Nephron progenitor cell (in vitro differentiated cells): ENCODE measurements around the gene COX4I2.
"Not testable (repeated sequence)": the region's sequence is repeated elsewhere in the genome, so short reads cannot be mapped to it uniquely, and the experiment has no call there.

Experiments used
- DNase-seq: peaks from one replicate; pipeline ENCODE4 v3.0.0; 2021
- H3K27ac Mint-ChIP-seq: 2 replicates; pipeline ENCODE4 v1.8.0; 2021; ENCODE audit warnings: mild to moderate bottlenecking, moderate library complexity, mixed read lengths
- H3K27me3 Mint-ChIP-seq: 2 replicates; pipeline ENCODE4 v1.8.0; 2021; ENCODE audit warnings: mild to moderate bottlenecking, low read depth, mixed read lengths; ENCODE audit not compliant: poor library complexity
- H3K36me3 Mint-ChIP-seq: 2 replicates; pipeline ENCODE4 v1.8.0; 2021; ENCODE audit warnings: low read depth, mixed read lengths
- H3K4me1 Mint-ChIP-seq: 2 replicates; pipeline ENCODE4 v1.8.0; 2021; ENCODE audit warnings: mixed read lengths
- H3K4me3 Mint-ChIP-seq: 2 replicates; pipeline ENCODE4 v1.8.0; 2021; ENCODE audit warnings: mild to moderate bottlenecking, moderate library complexity, mixed read lengths
- H3K9me3 Mint-ChIP-seq: 2 replicates; pipeline ENCODE4 v1.8.0; 2021; ENCODE audit warnings: mild to moderate bottlenecking, moderate library complexity, mixed read lengths
- TF ChIP-seq, protein P1 (sequence below): fragments of 200-600 bp; sonication (generic); IDR thresholded peaks from 2 replicates; pipeline ENCODE4 v1.5.0; 2021; ENCODE audit warnings: antibody characterized with exemption

COX4I2 gene

DNA sequence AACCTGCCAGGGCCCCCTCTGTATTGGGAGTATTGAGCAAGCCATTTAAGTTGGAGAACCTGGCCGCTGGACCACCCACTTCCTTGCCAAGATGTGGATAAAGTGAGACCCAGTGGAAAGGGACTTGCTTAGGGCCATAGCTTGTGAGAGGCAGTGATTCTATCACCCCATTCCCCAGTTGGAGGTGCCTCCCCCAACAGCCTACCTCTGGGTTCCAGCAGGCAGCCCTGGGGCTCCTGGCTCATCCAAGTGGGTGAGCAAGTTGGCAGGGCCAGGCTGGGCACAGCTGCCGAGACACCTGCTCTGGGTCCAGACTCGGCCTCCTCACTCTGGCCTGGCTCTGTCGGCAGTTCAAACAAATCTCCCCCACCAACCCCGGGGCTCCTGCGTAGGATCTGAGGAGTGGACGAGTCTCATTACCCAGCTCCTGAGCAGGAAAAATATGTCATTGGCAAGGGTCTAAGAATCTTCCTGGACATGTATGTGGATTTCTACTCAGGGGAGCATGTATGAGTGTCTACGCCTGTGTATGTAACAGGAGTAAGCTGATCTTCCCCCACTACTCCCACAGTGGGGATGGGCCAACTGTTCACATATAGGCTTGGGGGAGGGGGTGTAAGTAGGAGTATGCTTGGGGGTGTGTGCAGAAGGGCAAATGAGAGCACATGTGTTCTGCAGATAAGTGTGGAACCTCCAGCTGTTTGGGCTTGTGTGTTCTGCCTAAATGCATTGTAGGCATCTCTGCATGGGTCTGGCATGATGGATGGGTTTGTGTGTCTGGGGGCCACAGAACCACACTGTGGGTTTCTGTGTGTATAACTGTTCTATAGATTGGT, 30.7 kb upstream of the COX4I2 start:
- peaks cover 3% of the 10 kb centered on the region for H3K27me3 Mint-ChIP-seq
- TF ChIP-seq, protein P1, sequence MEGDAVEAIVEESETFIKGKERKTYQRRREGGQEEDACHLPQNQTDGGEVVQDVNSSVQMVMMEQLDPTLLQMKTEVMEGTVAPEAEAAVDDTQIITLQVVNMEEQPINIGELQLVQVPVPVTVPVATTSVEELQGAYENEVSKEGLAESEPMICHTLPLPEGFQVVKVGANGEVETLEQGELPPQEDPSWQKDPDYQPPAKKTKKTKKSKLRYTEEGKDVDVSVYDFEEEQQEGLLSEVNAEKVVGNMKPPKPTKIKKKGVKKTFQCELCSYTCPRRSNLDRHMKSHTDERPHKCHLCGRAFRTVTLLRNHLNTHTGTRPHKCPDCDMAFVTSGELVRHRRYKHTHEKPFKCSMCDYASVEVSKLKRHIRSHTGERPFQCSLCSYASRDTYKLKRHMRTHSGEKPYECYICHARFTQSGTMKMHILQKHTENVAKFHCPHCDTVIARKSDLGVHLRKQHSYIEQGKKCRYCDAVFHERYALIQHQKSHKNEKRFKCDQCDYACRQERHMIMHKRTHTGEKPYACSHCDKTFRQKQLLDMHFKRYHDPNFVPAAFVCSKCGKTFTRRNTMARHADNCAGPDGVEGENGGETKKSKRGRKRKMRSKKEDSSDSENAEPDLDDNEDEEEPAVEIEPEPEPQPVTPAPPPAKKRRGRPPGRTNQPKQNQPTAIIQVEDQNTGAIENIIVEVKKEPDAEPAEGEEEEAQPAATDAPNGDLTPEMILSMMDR: no peak
- peak overlapping the region; percentile 96 for H3K4me3 Mint-ChIP-seq
- peak; percentile 31 for DNase-seq
- peaks cover 6% of the 10 kb centered on the region for H3K36me3 Mint-ChIP-seq
- H3K9me3 Mint-ChIP-seq: no peaks in the 10 kb centered on the region
- H3K4me1 Mint-ChIP-seq: peaks cover 39% of the 10 kb centered on the region
- H3K27ac Mint-ChIP-seq: peak overlapping the region; percentile 100

DNA sequence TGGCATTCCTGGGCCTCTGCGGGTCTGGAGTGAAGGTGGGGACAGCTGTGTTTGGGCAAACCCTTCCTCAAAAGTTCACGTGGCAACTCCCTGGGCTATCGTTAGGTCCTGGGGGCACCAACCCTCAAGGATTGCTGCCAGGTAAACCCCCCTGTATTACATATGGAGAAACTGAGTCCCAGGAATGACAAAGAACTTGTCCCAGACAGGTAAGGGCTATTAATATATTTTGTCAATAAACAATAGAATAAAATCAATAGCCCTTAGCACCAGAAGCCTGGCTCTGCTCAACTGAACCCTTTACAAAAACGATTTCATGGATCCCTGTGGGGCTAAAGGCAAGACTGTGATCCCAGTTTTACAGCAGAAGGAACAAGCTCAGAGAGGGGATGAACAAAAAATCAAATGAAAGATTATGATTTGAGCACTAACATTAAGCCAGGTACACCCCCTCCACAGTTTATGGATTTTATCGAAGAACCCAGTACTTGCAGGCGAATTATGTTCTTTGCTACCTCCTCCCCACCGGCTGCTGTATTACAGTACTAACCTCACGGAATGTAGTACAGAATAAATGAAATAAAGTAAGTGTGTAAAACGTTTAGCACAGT, 30.0 kb upstream of the COX4I2 start:
- DNase-seq: no peak
- no peaks in the 10 kb centered on the region for H3K9me3 Mint-ChIP-seq
- TF ChIP-seq, protein P1: no peak
- H3K36me3 Mint-ChIP-seq: peaks cover 6% of the 10 kb centered on the region
- H3K27me3 Mint-ChIP-seq: peaks cover 3% of the 10 kb centered on the region
- H3K27ac Mint-ChIP-seq: peak overlapping the region; percentile 94
- H3K4me1 Mint-ChIP-seq: peaks cover 34% of the 10 kb centered on the region
- H3K4me3 Mint-ChIP-seq: peak overlapping the region; percentile 96

DNA sequence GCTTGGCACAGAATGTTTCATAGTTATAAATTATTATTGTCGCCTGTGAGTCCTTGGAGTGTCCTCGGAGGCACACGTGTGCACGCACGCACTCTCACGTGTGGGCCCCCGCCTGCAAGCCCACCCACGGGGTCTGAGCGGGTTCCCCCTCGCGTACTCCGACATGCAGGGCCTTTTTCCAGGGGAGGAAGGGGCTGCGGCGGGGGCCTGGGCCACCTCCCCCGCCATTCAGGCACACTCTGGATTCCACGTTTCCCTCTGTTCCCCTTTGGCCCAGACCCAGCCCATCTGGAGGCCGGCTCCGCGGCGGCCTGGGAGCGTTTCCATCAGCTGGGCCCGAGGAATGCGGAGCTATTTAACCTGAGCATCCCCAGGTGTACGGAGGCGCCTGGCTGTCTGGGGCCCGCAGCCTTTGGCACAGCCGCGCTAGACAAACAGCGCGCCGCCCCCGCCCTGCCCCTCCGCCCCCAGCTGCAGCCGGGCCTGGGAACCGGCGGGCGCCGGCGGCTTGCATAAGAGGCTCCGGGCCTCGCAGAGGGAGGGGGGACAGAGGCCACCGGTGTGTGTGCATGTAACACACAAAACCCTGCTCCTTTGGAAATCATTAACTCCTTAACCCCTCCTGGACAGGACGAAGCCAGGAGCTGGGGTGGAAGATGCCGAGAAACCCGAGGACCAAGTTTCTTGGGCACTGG, 29.3 kb upstream of the COX4I2 start:
- Mint-ChIP-seq H3K4me1 (peaks cover 30% of the 10 kb centered on the region), H3K27me3 (peaks cover 8% of the 10 kb centered on the region), H3K27ac (peak overlapping the region; percentile 94), H3K4me3 (peak overlapping the region; percentile 96), H3K9me3 (no peaks in the 10 kb centered on the region), H3K36me3 (peaks cover 6% of the 10 kb centered on the region)
- DNase-seq: peak; percentile 80
- TF ChIP-seq, protein P1: no peak

DNA sequence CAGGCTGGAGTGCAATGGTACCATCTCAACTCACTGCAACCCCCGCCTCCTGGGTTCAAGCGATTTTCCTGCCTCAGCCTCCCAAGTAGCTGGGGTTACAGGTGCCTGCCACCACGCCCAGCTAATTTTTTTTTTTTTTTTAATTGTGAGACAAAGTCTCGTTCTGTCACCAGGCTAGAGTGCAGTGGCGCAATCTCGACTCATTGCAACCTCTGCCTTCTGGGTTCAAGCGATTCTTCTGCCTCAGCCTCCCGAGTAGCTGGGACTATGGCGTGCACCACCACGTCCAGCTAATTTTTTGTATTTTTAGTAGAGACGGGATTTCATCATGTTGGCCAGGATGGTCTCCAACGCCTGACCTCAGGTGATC, 25.5 kb upstream of the COX4I2 start:
- H3K4me3 Mint-ChIP-seq: not testable (repeated sequence)
- H3K27ac Mint-ChIP-seq: peak overlapping the region; percentile 66

DNA sequence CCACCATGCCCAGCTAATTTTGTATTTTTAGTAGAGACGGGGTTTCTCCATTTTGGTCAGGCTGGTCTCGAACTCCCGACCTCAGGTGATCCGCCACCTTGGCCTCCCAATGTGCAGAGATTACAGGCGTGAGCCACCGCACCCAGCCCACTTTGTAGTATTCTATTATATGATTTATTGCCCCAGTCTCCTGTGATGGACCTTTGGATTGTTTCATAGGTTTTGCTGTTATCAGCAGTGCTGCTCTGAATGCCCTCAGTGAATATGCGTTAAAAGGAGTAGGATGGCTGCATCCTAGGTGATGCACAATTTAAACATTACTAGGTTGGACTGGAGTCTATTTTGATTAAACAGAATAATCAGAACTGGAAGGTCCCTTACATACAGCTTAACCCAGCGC, 22.3 kb upstream of the COX4I2 start:
- Mint-ChIP-seq H3K27me3 (peaks cover 22% of the 10 kb centered on the region), H3K27ac (no peak overlapping the region), H3K4me3 (no peak overlapping the region), H3K4me1 (peaks cover 5% of the 10 kb centered on the region), H3K9me3 (peaks cover 4% of the 10 kb centered on the region), H3K36me3 (no peaks in the 10 kb centered on the region)
- TF ChIP-seq, protein P1: no peak
- DNase-seq: no peak

More for the DNA sequence above, 25.5 kb upstream of the COX4I2 start:
- DNase-seq, H3K36me3 Mint-ChIP-seq, H3K9me3 Mint-ChIP-seq, H3K27me3 Mint-ChIP-seq: not testable (repeated sequence)
- peaks cover 17% of the 10 kb centered on the region for H3K4me1 Mint-ChIP-seq

DNA sequence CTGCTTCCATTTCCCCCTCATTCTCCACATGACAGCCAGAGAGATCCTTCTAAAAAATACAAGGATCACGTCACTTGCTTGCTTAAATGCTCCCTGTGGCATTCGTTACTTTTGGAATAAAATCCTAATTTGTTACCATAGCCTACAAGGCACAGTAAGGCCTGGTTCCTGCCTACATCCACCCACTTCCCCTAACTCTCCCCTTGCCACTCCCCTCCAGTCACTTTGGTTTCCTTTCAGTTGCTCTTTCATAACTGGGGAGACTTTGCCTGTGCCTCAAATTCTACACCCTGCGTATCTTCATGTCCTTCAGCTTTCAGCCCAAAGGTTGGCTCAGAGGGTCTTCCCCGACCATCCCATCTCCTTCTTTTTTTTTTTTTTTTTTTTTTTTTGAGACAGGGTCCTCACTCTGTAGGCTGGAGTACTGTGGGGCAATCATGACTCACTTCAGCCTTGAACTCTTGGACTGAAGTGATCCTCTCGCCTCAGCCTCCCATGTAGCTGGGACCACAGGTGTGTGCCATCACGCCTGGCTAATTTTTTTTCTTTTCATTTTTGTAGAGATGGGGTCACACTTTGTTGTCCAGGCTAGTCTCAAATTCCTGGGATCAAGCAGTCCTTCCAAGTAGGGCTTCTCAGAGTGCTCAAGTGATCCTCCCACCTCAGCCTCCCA, 20.1 kb upstream of the COX4I2 start:
- Mint-ChIP-seq H3K4me1 (peaks cover 5% of the 10 kb centered on the region), H3K27me3 (peaks cover 22% of the 10 kb centered on the region), H3K36me3 (no peaks in the 10 kb centered on the region), H3K27ac (no peak overlapping the region), H3K9me3 (peaks cover 4% of the 10 kb centered on the region), H3K4me3 (no peak overlapping the region)
- DNase-seq: no peak
- TF ChIP-seq, protein P1: no peak
